Astrocyte of the cerebellum (primary cell): ENCODE data around the gene METTL15.
"Not testable (repeated sequence)": the region's sequence is repeated elsewhere in the genome, so short reads cannot be mapped to it uniquely, and the experiment has no call there.

Experiments
- DNase-seq: peaks from one replicate; pipeline ENCODE4 v3.0.0-alpha.2; 2011; ENCODE audit warnings: low read depth
- H3K4me3 ChIP-seq: 2 replicates; pipeline ENCODE4 v1.5.1; 2011; ENCODE audit warnings: mild to moderate bottlenecking, low read depth, low read length, moderate library complexity
- CTCF ChIP-seq: IDR thresholded peaks from 2 replicates; pipeline ENCODE4 v1.5.1; 2012; ENCODE audit warnings: low read length, low read depth, moderate library complexity, mild to moderate bottlenecking; ENCODE audit errors: missing control alignments
- in situ Hi-C: cut with HindIII; loops from 2 replicates; pipeline ENCODE4 v1.10.0; 2017; ENCODE audit warnings: low sequenced_read_pairs

METTL15 gene

GRCh38 chr11:28176351-28176750, 68.2 kb downstream of the METTL15 start:
- DNase-seq = no peak
- H3K4me3 ChIP-seq = no peak overlapping the region
- no peak for TF ChIP-seq CTCF
- in situ Hi-C loops = no loop called here

GRCh38 chr11:28195449-28195848, 87.3 kb downstream of the METTL15 start:
- no peak for TF ChIP-seq CTCF

GRCh38 chr11:28209906-28210305, 101.7 kb downstream of the METTL15 start:
- no peak overlapping the region for H3K4me3 ChIP-seq
- TF ChIP-seq CTCF = no peak
- in situ Hi-C loops = no loop called here
- DNase-seq = peak; percentile 12

More at GRCh38 chr11:28195449-28195848, 87.3 kb downstream of the METTL15 start:
- no peak overlapping the region for H3K4me3 ChIP-seq
- in situ Hi-C loops = no loop called here
- DNase-seq = no peak

DNA sequence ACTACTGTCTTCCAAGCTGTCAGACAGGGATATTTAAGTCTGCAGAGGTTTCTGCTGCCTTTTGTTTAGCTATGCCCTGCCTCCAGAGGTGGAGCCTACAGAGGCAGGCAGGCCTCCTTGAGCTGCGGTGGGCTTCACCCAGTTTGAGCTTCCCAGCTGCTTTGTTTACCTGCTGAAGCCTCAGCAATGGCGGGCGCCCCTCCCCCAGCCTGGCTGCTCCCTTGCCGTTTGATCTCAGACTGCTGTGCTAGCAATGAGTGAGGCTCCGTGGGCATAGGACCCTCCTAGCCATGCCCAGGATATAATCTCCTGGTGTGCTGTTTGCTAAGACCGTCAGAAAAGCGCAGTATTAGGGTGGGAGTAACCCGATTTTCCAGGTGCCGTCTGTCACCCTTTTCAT, 113.9 kb downstream of the METTL15 start:
- DNase-seq, in situ Hi-C loops, H3K4me3 ChIP-seq: not testable (repeated sequence)

GRCh38 chr11:28223577-28223976, 115.4 kb downstream of the METTL15 start:
- in situ Hi-C loops = no loop called here
- H3K4me3 ChIP-seq = no peak overlapping the region
- no peak for TF ChIP-seq CTCF
- no peak for DNase-seq

DNA sequence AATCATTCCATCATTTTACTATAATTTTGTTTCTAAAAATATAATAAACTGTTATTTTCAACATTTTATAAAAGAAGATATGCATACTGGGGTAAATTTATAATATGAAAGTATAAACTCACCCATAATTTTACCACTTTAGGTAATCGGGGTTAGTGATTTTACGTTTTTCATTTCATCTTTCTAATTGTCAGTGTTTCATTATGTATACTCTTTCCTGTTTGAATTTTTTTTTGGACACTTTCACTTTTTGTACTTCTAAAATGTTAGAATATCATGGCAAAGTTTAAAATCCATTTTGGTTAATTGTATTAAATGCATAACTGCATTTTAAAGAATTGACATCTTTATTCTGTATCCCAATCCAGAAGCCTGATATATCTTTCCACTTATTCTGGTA, 115.8 kb downstream of the METTL15 start:
- no peak for DNase-seq
- no peak for TF ChIP-seq CTCF
- in situ Hi-C loops = no loop called here
- no peak overlapping the region for H3K4me3 ChIP-seq

- no peak for TF ChIP-seq CTCF
- no peak overlapping the region for H3K4me3 ChIP-seq
- DNase-seq = no peak
- in situ Hi-C loops = no loop called here
Observed at GRCh38 chr11:28227460-28227859, 119.3 kb downstream of the METTL15 start.
